Naive thymus-derived CD4-positive, alpha-beta T cell (primary cell): ENCODE measurements around the gene SRSF12. TPM values are rescaled to one million over a fixed set of nuclear protein-coding genes. Genes with fewer than 3 reads are reported as not detected.

ENCODE experiments used
- ATAC-seq: fragments of 150-1000 bp; cut with Tn5 transposase; 2 replicates; pipeline ENCODE4 v1.10.0; 2021; ENCODE audit warnings: mild to moderate bottlenecking, moderate library complexity
- CTCF ChIA-PET: fragments of 350-600 bp; sonication (Branson Sonifier 250); formaldehyde crosslinking; loops from one replicate; lab custom pipeline; 2021; ENCODE audit warnings: antibody characterized with exemption; lab: Charles Lee
- POLR2A ChIA-PET: fragments of 350-600 bp; sonication (Branson Sonifier 250); formaldehyde crosslinking; loops from one replicate; lab custom pipeline; 2021; ENCODE audit warnings: antibody characterized with exemption, inconsistent platforms; lab: Charles Lee
- DNase-seq, 9 donors: peaks; one replicate each; pipeline versions ENCODE4 v3.0.0 to v3.0.0-alpha.2; 2020 to 2022; ENCODE audit warnings: mixed read lengths in 1 of 9
- H3K27ac ChIP-seq: one replicate; pipeline ENCODE4 v1.7.0; 2013; ENCODE audit warnings: mild to moderate bottlenecking, low read depth, low read length, moderate library complexity
- H3K27me3 ChIP-seq, 2 donors: one replicate each; pipeline ENCODE4 v1.7.0; 2013; ENCODE audit warnings: low read length in 2 of 2, mild to moderate bottlenecking in 2 of 2, moderate library complexity in 2 of 2; ENCODE audit not compliant: control insufficient read depth in 2 of 2, insufficient read depth in 2 of 2
- H3K36me3 ChIP-seq, 3 experiments: 1 replicate in 2 of 3; 2 replicates in 1 of 3; pipeline ENCODE4 v1.7.0; 2013; ENCODE audit warnings: low read length in 3 of 3, mild to moderate bottlenecking in 3 of 3, moderate library complexity in 1 of 3; ENCODE audit not compliant: insufficient read depth in 3 of 3, control insufficient read depth in 2 of 3
- H3K4me1 ChIP-seq, 2 donors: one replicate each; pipeline ENCODE4 v1.7.0; 2013; ENCODE audit warnings: low read length in 2 of 2, mild to moderate bottlenecking in 2 of 2, moderate library complexity in 1 of 2; ENCODE audit not compliant: control insufficient read depth in 2 of 2, insufficient read depth in 2 of 2
- H3K4me3 ChIP-seq: 2 replicates; pipeline ENCODE4 v1.7.0; 2013; ENCODE audit warnings: mild to moderate bottlenecking, low read length
- H3K9me3 ChIP-seq, 3 experiments: 1 replicate in 2 of 3; 2 replicates in 1 of 3; pipeline ENCODE4 v1.7.0; 2013; ENCODE audit warnings: low read length in 3 of 3; ENCODE audit not compliant: control insufficient read depth in 2 of 3
- H3K27ac Mint-ChIP-seq, 9 donors: one replicate each; pipeline ENCODE4 v1.8.0; 2020 to 2022; ENCODE audit warnings: mixed read lengths in 9 of 9, mild to moderate bottlenecking in 8 of 9, moderate library complexity in 5 of 9, inconsistent platforms in 2 of 9
- H3K27me3 Mint-ChIP-seq, 5 donors: one replicate each; pipeline ENCODE4 v1.8.0; 2021 to 2022; ENCODE audit warnings: mixed read lengths in 5 of 5, mild to moderate bottlenecking in 1 of 5
- H3K36me3 Mint-ChIP-seq, 5 donors: one replicate each; pipeline ENCODE4 v1.8.0; 2020 to 2022; ENCODE audit warnings: mixed read lengths in 5 of 5, mild to moderate bottlenecking in 3 of 5, inconsistent platforms in 1 of 5
- H3K4me1 Mint-ChIP-seq, 7 donors: one replicate each; pipeline ENCODE4 v1.8.0; 2020 to 2022; ENCODE audit warnings: mixed read lengths in 7 of 7, mild to moderate bottlenecking in 3 of 7, inconsistent platforms in 1 of 7
- H3K4me3 Mint-ChIP-seq, 10 donors: one replicate each; pipeline ENCODE4 v1.8.0; 2020 to 2022; ENCODE audit warnings: mild to moderate bottlenecking in 10 of 10, mixed read lengths in 10 of 10, moderate library complexity in 6 of 10, inconsistent platforms in 2 of 10
- H3K9me3 Mint-ChIP-seq, 11 donors: one replicate each; pipeline ENCODE4 v1.8.0; 2020 to 2022; ENCODE audit warnings: mixed read lengths in 11 of 11, mild to moderate bottlenecking in 4 of 11, inconsistent platforms in 1 of 11, moderate library complexity in 1 of 11
- intact Hi-C, 2 donors: fragments of 100-400 bp; cut with micrococcal nuclease; formaldehyde crosslinking; loops; one replicate each; pipeline ENCODE4 v1.15.1; 2023
- polyA plus RNA-seq, 2 donors: library from polyadenylated mRNA; unstranded; fragments of 300-500 nt; fragmentation: Illumina TruSeq; gene quantifications; one replicate each; pipeline ENCODE4 v1.2.3, GENCODE V29; 2021
- total RNA-seq, 6 experiments: library from RNA in 5 of 6; stranded (reverse) in 5 of 6; gene quantifications; 1 replicate in 5 of 6; 2 replicates in 1 of 6; pipeline ENCODE4 v1.2.3 and lab custom pipeline; 2021 to 2026

The SRSF12 gene
- total and polyA plus RNA-seq, 7 experiments from 2014 or later, result 0.05 to 0.56 TPM; not detected in 5

GRCh38 chr6:89051676-89052075 is 66.2 kb downstream of the SRSF12 start:
- no peaks in the 10 kb centered on the region for H3K9me3 ChIP-seq
- H3K27me3 ChIP-seq, result no peaks in the 10 kb centered on the region
- Mint-ChIP-seq H3K27ac (peak overlapping the region in 5 of 9 donors; percentile 16 to 45 (median 29)), H3K9me3 (peaks cover 0 to 6% (median 0%) of the 10 kb centered on the region in 11 donors), H3K36me3 (no peaks in the 10 kb centered on the region), H3K27me3 (no peaks in the 10 kb centered on the region), H3K4me3 (no peak overlapping the region), H3K4me1 (peaks cover 0 to 16% (median 9%) of the 10 kb centered on the region in 7 donors)
- H3K4me1 ChIP-seq, result no peaks in the 10 kb centered on the region
- ATAC-seq (no peak), DNase-seq (peak in 2 of 9 donors; percentile 5 to 14)
- CTCF ChIA-PET, result no interaction called here
- H3K27ac ChIP-seq, result no peak overlapping the region
- H3K4me3 ChIP-seq, result no peak overlapping the region
- intact Hi-C loops, result no loop called here
- POLR2A ChIA-PET, result interaction anchor here (1.3 kb wide), 1 partner anchor 29 kb away, joined by 3 read pairs; the partner anchor contains the start of gene PNRC1
- H3K36me3 ChIP-seq, result no peaks in the 10 kb centered on the region

- ATAC-seq, result no peak
- peak overlapping the region in 4 of 9 donors; percentile 28 to 76 (median 36) for H3K27ac Mint-ChIP-seq
These were observed 67.2 kb downstream of the SRSF12 start for GRCh38 chr6:89050697-89051096.

GRCh38 chr6:89050155-89050554 is 67.7 kb downstream of the SRSF12 start:
- no peak overlapping the region for H3K27ac ChIP-seq
- no peaks in the 10 kb centered on the region for H3K4me1 ChIP-seq
- Mint-ChIP-seq H3K36me3 (no peaks in the 10 kb centered on the region), H3K27ac (peak overlapping the region in 1 of 9 donors; percentile 29), H3K27me3 (no peaks in the 10 kb centered on the region), H3K9me3 (peaks cover 0 to 4% (median 0%) of the 10 kb centered on the region in 11 donors), H3K4me1 (peaks cover 0 to 16% (median 9%) of the 10 kb centered on the region in 7 donors), H3K4me3 (no peak overlapping the region)
- no peaks in the 10 kb centered on the region for H3K27me3 ChIP-seq
- CTCF ChIA-PET, result no interaction called here
- POLR2A ChIA-PET, result interaction anchor here (0.6 kb wide), 1 partner anchor 386 kb away, joined by 3 read pairs; no protein-coding TSS in a partner anchor
- no peak for ATAC-seq
- no peak for DNase-seq
- H3K9me3 ChIP-seq, result no peaks in the 10 kb centered on the region
- intact Hi-C loops, result no loop called here
- no peaks in the 10 kb centered on the region for H3K36me3 ChIP-seq
- H3K4me3 ChIP-seq, result no peak overlapping the region

More at GRCh38 chr6:89050697-89051096, 67.2 kb downstream of the SRSF12 start:
- Mint-ChIP-seq H3K36me3 (no peaks in the 10 kb centered on the region), H3K9me3 (peaks cover 0 to 4% (median 0%) of the 10 kb centered on the region in 11 donors), H3K27me3 (no peaks in the 10 kb centered on the region), H3K4me3 (no peak overlapping the region), H3K4me1 (peaks cover 0 to 16% (median 9%) of the 10 kb centered on the region in 7 donors)
- ChIA-PET CTCF (no interaction called here), POLR2A (interaction anchor here (0.6 to 1.3 kb wide), 2 partner anchors 30 to 386 kb away, joined by 3 read pairs; partner anchors contain the start of gene PNRC1)
- Histone ChIP-seq H3K27ac (no peak overlapping the region), H3K36me3 (no peaks in the 10 kb centered on the region), H3K4me1 (no peaks in the 10 kb centered on the region), H3K4me3 (no peak overlapping the region), H3K27me3 (no peaks in the 10 kb centered on the region), H3K9me3 (no peaks in the 10 kb centered on the region)
- DNase-seq, result no peak
- intact Hi-C loops, result no loop called here

GRCh38 chr6:89048985-89049384 is 68.9 kb downstream of the SRSF12 start:
- ChIA-PET CTCF (no interaction called here), POLR2A (no interaction called here)
- H3K4me1 Mint-ChIP-seq, result peaks cover 0 to 16% (median 10%) of the 10 kb centered on the region in 7 donors
- H3K27me3 ChIP-seq, result no peaks in the 10 kb centered on the region
- H3K9me3 Mint-ChIP-seq, result peaks cover 0 to 1% (median 0%) of the 10 kb centered on the region in 11 donors
- H3K27ac ChIP-seq, result no peak overlapping the region
- intact Hi-C loops, result no loop called here
- no peaks in the 10 kb centered on the region for H3K4me1 ChIP-seq
- no peaks in the 10 kb centered on the region for H3K36me3 Mint-ChIP-seq
- no peak overlapping the region for H3K27ac Mint-ChIP-seq
- no peak overlapping the region for H3K4me3 ChIP-seq
- H3K4me3 Mint-ChIP-seq, result no peak overlapping the region
- ATAC-seq (no peak), DNase-seq (no peak)
- no peaks in the 10 kb centered on the region for H3K9me3 ChIP-seq
- no peaks in the 10 kb centered on the region for H3K36me3 ChIP-seq
- no peaks in the 10 kb centered on the region for H3K27me3 Mint-ChIP-seq

- H3K36me3 ChIP-seq, result no peaks in the 10 kb centered on the region
- no peak overlapping the region for H3K4me3 Mint-ChIP-seq
- H3K9me3 Mint-ChIP-seq, result no peaks in the 10 kb centered on the region
- H3K27ac Mint-ChIP-seq, result no peak overlapping the region
- no peaks in the 10 kb centered on the region for H3K27me3 Mint-ChIP-seq
- ATAC-seq (no peak), DNase-seq (no peak)
- H3K27me3 ChIP-seq, result no peaks in the 10 kb centered on the region
- H3K4me1 ChIP-seq, result no peaks in the 10 kb centered on the region
- H3K4me3 ChIP-seq, result no peak overlapping the region
- no peaks in the 10 kb centered on the region for H3K36me3 Mint-ChIP-seq
- ChIA-PET CTCF (no interaction called here), POLR2A (no interaction called here)
- no peaks in the 10 kb centered on the region for H3K9me3 ChIP-seq
- no peak overlapping the region for H3K27ac ChIP-seq
- intact Hi-C loops, result no loop called here
- H3K4me1 Mint-ChIP-seq, result peaks cover 0 to 16% (median 10%) of the 10 kb centered on the region in 7 donors
These were observed 69.5 kb downstream of the SRSF12 start for GRCh38 chr6:89048288-89048923.

GRCh38 chr6:89047473-89047872 is 70.4 kb downstream of the SRSF12 start:
- peak overlapping the region in 1 of 9 donors; percentile 20 for H3K27ac Mint-ChIP-seq
- Histone ChIP-seq H3K4me1 (no peaks in the 10 kb centered on the region), H3K27me3 (no peaks in the 10 kb centered on the region), H3K4me3 (no peak overlapping the region), H3K27ac (no peak overlapping the region), H3K9me3 (no peaks in the 10 kb centered on the region), H3K36me3 (no peaks in the 10 kb centered on the region)
- H3K27me3 Mint-ChIP-seq, result no peaks in the 10 kb centered on the region
- intact Hi-C loops, result no loop called here
- no peaks in the 10 kb centered on the region for H3K9me3 Mint-ChIP-seq
- peaks cover 0 to 21% (median 16%) of the 10 kb centered on the region in 7 donors for H3K4me1 Mint-ChIP-seq
- ChIA-PET POLR2A (interaction anchor here (0.8 to 2.2 kb wide), 2 partner anchors 33 to 38 kb away, joined by 3 to 12 read pairs; partner anchors contain the start of gene PNRC1), CTCF (no interaction called here)
- DNase-seq, result no peak
- ATAC-seq, result no peak
- no peaks in the 10 kb centered on the region for H3K36me3 Mint-ChIP-seq
- no peak overlapping the region for H3K4me3 Mint-ChIP-seq
